ENCODE results near the gene G6PC2. TPM values are rescaled to one million over a fixed set of nuclear protein-coding genes. Genes with fewer than 3 reads are reported as not detected.

Gene G6PC2
- total and polyA plus RNA-seq, 2 of the 8 experiments (the other 6 are each of a cell fraction or from before 2014, with no cell fraction given), result not detected

DNA sequence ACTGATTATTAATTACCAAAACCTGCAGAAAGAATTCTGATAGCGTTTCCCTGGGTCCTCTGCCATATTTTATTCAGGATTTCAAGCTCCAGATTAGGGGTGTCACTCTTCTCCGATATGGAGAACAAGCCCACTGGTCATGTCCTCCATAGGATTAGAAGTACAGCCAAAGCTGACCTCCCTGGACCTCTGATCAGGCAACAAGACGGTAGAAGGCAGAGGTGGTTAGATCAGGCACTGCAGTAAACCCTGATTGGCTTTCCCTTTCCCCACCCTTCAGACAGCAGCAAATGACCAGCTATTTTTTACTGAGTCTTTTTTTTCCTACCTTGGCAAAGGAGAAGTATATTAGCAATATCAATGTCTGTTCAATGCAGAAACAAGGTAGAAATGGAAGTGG lies 48.6 kb upstream of the G6PC2 start (continued):
- TF ChIP-seq, protein P1, sequence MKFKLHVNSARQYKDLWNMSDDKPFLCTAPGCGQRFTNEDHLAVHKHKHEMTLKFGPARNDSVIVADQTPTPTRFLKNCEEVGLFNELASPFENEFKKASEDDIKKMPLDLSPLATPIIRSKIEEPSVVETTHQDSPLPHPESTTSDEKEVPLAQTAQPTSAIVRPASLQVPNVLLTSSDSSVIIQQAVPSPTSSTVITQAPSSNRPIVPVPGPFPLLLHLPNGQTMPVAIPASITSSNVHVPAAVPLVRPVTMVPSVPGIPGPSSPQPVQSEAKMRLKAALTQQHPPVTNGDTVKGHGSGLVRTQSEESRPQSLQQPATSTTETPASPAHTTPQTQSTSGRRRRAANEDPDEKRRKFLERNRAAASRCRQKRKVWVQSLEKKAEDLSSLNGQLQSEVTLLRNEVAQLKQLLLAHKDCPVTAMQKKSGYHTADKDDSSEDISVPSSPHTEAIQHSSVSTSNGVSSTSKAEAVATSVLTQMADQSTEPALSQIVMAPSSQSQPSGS (IDR thresholded peaks at IDR 0.05; ENCODE audit: low read length), result no peak
- TF ChIP-seq BRCA1 (IDR thresholded peaks at IDR 0.05; ENCODE audit: low read depth, low read length), result no peak
- TF ChIP-seq, protein P2, sequence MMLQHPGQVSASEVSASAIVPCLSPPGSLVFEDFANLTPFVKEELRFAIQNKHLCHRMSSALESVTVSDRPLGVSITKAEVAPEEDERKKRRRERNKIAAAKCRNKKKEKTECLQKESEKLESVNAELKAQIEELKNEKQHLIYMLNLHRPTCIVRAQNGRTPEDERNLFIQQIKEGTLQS (IDR thresholded peaks at IDR 0.05; ENCODE audit: insufficient read depth, low read depth, low read length), result no peak
- TF ChIP-seq RFX5 (IDR thresholded peaks at IDR 0.05; ENCODE audit: borderline replicate concordance, low read depth, low read length), result no peak
